ENCODE results near the gene GIMAP1. TPM values are rescaled to one million over a fixed set of nuclear protein-coding genes. Genes with fewer than 3 reads are reported as not detected.

GIMAP1 gene
- total RNA-seq, 1 donor from 2014 or later, result 21.2 TPM

- Histone ChIP-seq H3K4me1 (no peaks in the 10 kb centered on the region), H3K27me3 (no peaks in the 10 kb centered on the region), H3K4me3 (no peak overlapping the region), H3K9me3 (no peaks in the 10 kb centered on the region), H3K27ac (peak overlapping the region in 1 of 2 donors; percentile 26), H3K36me3 (no peaks in the 10 kb centered on the region)
- TF ChIP-seq, protein P1, sequence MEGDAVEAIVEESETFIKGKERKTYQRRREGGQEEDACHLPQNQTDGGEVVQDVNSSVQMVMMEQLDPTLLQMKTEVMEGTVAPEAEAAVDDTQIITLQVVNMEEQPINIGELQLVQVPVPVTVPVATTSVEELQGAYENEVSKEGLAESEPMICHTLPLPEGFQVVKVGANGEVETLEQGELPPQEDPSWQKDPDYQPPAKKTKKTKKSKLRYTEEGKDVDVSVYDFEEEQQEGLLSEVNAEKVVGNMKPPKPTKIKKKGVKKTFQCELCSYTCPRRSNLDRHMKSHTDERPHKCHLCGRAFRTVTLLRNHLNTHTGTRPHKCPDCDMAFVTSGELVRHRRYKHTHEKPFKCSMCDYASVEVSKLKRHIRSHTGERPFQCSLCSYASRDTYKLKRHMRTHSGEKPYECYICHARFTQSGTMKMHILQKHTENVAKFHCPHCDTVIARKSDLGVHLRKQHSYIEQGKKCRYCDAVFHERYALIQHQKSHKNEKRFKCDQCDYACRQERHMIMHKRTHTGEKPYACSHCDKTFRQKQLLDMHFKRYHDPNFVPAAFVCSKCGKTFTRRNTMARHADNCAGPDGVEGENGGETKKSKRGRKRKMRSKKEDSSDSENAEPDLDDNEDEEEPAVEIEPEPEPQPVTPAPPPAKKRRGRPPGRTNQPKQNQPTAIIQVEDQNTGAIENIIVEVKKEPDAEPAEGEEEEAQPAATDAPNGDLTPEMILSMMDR (IDR thresholded peaks at IDR 0.05), result no peak
- no peak for DNase-seq (ENCODE audit: low spot score in 2 of 2)
- intact Hi-C loops (cut with DNase I), result no loop called here
Observed at GRCh38 chr7:150715293-150715692, 1.1 kb upstream of the GIMAP1 start.

DNA sequence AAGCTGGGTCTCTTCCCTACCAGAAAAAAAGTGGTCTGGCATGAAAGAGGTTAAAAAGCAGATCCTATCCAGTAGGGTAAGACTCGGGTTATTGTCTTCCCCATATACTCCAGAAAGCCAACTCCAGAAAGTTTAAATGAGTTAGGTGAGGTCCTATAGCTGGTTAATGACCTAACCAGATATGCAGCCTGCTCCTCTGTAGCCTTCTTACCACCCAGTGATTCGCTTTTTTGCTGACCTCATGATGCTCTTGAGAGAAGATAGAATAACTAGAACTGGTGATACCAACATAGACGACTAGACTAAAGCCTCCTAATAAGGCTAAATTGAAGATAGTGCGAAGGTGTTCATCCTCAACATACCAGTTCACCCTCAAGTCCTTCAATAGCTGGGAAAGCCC, 675 bp upstream of the GIMAP1 start:
- Histone ChIP-seq H3K27ac (peak overlapping the region; percentile 8 to 26), H3K4me3 (peak overlapping the region in 1 of 2 donors; percentile 19)
- no peak for DNase-seq (ENCODE audit: low spot score in 2 of 2)

DNA sequence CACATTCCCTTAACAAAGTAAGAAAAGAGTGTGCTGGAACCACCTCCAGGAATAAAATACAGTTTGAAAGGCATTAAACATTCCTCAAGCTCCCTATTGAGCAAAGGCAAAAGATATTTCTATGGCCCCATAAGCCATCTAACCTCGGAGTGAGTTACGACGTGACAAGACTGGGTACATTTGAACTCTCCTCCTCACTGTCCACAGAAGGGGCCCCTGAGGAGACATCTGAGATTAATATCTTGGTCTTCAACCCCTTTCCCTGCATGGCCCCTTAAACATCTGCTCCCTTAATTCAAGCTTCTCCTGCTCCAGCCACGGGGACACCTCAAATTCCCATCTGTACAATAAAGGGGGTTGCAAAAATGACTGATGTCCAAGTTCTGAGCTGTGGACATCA, 526 bp downstream of the GIMAP1 start:
- Histone ChIP-seq H3K4me3 (peak overlapping the region; percentile 33 to 54), H3K36me3 (no peaks in the 10 kb centered on the region), H3K27me3 (no peaks in the 10 kb centered on the region), H3K9me3 (no peaks in the 10 kb centered on the region), H3K27ac (peak overlapping the region in 1 of 2 donors; percentile 45), H3K4me1 (no peaks in the 10 kb centered on the region)
- intact Hi-C loops (cut with DNase I), result no loop called here
- no peak for DNase-seq (ENCODE audit: low spot score in 2 of 2)
- TF ChIP-seq, protein P1 (IDR thresholded peaks at IDR 0.05), result no peak

More for the DNA sequence above, 675 bp upstream of the GIMAP1 start:
- Histone ChIP-seq H3K9me3 (no peaks in the 10 kb centered on the region), H3K36me3 (no peaks in the 10 kb centered on the region), H3K27me3 (no peaks in the 10 kb centered on the region), H3K4me1 (no peaks in the 10 kb centered on the region)
- TF ChIP-seq, protein P1 (IDR thresholded peaks at IDR 0.05), result no peak
- intact Hi-C loops (cut with DNase I), result no loop called here

GRCh38 chr7:150717814-150718420, 1.5 kb downstream of the GIMAP1 start:
- H3K4me1 ChIP-seq, result no peaks in the 10 kb centered on the region
- intact Hi-C loops (cut with DNase I), result no loop called here
- H3K9me3 ChIP-seq, result no peaks in the 10 kb centered on the region
- H3K36me3 ChIP-seq, result no peaks in the 10 kb centered on the region
- no peak for DNase-seq (ENCODE audit: low spot score in 2 of 2)
- no peaks in the 10 kb centered on the region for H3K27me3 ChIP-seq
- TF ChIP-seq, protein P1 (IDR thresholded peaks at IDR 0.05), result no peak
- peak overlapping the region; percentile 33 to 54 for H3K4me3 ChIP-seq
- H3K27ac ChIP-seq, result no peak overlapping the region

GRCh38 chr7:150719436-150719835, 3.0 kb downstream of the GIMAP1 start:
- Histone ChIP-seq H3K9me3 (no peaks in the 10 kb centered on the region), H3K27ac (no peak overlapping the region), H3K36me3 (no peaks in the 10 kb centered on the region), H3K4me3 (no peak overlapping the region), H3K27me3 (no peaks in the 10 kb centered on the region), H3K4me1 (no peaks in the 10 kb centered on the region)
- intact Hi-C loops (cut with DNase I), result no loop called here
- TF ChIP-seq, protein P1 (IDR thresholded peaks at IDR 0.05), result no peak
- DNase-seq (ENCODE audit: low spot score in 2 of 2), result no peak
